Neural cell (in vitro differentiated cells): ENCODE results near the gene SYNGR2.

Experiments used
- EP300 ChIP-seq: fragments of 450-650 bp; conservative IDR thresholded peaks from 2 replicates; pipeline ENCODE4 v1.6.1; 2014; ENCODE audit warnings: antibody characterized with exemption, mild to moderate bottlenecking, moderate library complexity; ENCODE audit not compliant: poor library complexity, severe bottlenecking
- EZH2 ChIP-seq: fragments of 200-600, 300-800 bp; shearing (Covaris generic), sonication (generic); IDR thresholded peaks from 2 replicates; pipeline ENCODE4 v1.6.1; 2014; ENCODE audit warnings: antibody characterized with exemption, low read length, borderline replicate concordance, mild to moderate bottlenecking; ENCODE audit not compliant: insufficient read depth, poor library complexity, severe bottlenecking
- MXI1 ChIP-seq: fragments of 450-650 bp; conservative IDR thresholded peaks from 2 replicates; pipeline ENCODE4 v1.6.1; 2014; ENCODE audit warnings: antibody characterized with exemption, mild to moderate bottlenecking; ENCODE audit not compliant: poor library complexity, severe bottlenecking
- RAD21 ChIP-seq: fragments of 450-650 bp; conservative IDR thresholded peaks from 2 replicates; pipeline ENCODE4 v1.6.1; 2014; ENCODE audit warnings: antibody characterized with exemption, mild to moderate bottlenecking, moderate library complexity
- TF ChIP-seq, protein P1 (sequence below): fragments of 450-650 bp; IDR thresholded peaks from 2 replicates; pipeline ENCODE4 v1.5.1; 2014; ENCODE audit warnings: antibody characterized with exemption, mild to moderate bottlenecking, moderate library complexity; ENCODE audit not compliant: poor library complexity, severe bottlenecking
- TF ChIP-seq, protein P2 (sequence below): IDR thresholded peaks from 2 replicates; pipeline ENCODE4 v1.6.1; 2012; ENCODE audit warnings: borderline replicate concordance

DNA sequence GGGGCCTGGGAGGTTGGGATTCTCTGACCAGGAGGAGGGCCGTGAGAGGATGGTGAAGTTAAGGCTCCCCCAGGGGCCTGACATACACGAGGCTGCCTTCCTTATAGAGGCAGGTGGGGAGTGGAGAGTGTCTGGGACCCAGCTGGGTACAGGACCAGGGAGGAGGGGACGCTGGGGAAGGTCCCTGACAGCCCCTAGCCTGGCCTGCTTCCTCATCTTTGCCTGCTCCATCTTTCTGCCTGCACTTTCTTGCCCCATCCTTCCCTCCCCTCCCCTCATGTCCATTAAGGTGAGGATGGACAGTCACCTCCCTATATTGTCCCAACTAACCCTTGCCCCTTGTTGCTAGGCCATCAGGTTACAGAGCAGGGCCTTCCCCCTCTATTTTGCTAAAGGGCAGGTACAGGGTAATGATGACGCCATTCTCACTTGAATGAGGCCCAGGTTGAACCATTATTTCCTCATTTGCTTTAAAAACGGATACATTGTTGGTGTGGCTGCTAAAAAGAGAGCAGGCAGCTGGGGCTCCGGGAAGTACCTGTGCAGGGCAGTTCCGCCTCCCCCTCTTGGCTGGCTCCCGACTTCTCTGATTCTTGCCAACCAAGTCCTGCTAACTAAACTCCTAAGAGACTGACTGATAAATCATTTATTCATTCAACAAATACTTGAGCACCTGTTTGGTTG, 20.9 kb upstream of the SYNGR2 start:
- no peak for TF ChIP-seq MXI1
- TF ChIP-seq, protein P1, sequence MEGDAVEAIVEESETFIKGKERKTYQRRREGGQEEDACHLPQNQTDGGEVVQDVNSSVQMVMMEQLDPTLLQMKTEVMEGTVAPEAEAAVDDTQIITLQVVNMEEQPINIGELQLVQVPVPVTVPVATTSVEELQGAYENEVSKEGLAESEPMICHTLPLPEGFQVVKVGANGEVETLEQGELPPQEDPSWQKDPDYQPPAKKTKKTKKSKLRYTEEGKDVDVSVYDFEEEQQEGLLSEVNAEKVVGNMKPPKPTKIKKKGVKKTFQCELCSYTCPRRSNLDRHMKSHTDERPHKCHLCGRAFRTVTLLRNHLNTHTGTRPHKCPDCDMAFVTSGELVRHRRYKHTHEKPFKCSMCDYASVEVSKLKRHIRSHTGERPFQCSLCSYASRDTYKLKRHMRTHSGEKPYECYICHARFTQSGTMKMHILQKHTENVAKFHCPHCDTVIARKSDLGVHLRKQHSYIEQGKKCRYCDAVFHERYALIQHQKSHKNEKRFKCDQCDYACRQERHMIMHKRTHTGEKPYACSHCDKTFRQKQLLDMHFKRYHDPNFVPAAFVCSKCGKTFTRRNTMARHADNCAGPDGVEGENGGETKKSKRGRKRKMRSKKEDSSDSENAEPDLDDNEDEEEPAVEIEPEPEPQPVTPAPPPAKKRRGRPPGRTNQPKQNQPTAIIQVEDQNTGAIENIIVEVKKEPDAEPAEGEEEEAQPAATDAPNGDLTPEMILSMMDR: no peak
- TF ChIP-seq EZH2: no peak
- no peak for TF ChIP-seq RAD21
- TF ChIP-seq, protein P2, sequence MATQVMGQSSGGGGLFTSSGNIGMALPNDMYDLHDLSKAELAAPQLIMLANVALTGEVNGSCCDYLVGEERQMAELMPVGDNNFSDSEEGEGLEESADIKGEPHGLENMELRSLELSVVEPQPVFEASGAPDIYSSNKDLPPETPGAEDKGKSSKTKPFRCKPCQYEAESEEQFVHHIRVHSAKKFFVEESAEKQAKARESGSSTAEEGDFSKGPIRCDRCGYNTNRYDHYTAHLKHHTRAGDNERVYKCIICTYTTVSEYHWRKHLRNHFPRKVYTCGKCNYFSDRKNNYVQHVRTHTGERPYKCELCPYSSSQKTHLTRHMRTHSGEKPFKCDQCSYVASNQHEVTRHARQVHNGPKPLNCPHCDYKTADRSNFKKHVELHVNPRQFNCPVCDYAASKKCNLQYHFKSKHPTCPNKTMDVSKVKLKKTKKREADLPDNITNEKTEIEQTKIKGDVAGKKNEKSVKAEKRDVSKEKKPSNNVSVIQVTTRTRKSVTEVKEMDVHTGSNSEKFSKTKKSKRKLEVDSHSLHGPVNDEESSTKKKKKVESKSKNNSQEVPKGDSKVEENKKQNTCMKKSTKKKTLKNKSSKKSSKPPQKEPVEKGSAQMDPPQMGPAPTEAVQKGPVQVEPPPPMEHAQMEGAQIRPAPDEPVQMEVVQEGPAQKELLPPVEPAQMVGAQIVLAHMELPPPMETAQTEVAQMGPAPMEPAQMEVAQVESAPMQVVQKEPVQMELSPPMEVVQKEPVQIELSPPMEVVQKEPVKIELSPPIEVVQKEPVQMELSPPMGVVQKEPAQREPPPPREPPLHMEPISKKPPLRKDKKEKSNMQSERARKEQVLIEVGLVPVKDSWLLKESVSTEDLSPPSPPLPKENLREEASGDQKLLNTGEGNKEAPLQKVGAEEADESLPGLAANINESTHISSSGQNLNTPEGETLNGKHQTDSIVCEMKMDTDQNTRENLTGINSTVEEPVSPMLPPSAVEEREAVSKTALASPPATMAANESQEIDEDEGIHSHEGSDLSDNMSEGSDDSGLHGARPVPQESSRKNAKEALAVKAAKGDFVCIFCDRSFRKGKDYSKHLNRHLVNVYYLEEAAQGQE: no peak
- TF ChIP-seq EP300: no peak
